Astrocyte (in vitro differentiated cells and primary cell): ENCODE data around the gene RNF41. TPM values are rescaled to one million over a fixed set of nuclear protein-coding genes. Genes with fewer than 3 reads are reported as not detected.

ENCODE experiments used
- DNase-seq: peaks from one replicate; pipeline ENCODE4 v3.0.0-alpha.2; 2010; ENCODE audit warnings: low read depth
- FAIRE-seq: peaks from 2 replicates; lab custom pipeline; 2011; peaks lifted over from hg19 to GRCh38; lab: Jason Lieb, UNC
- H2AFZ ChIP-seq: 2 replicates; pipeline ENCODE4 v1.6.0; 2012; ENCODE audit warnings: low read depth, low read length, inconsistent platforms
- H3K27ac ChIP-seq: 2 replicates; pipeline ENCODE4 v1.5.1; 2011; ENCODE audit warnings: low read depth, low read length, inconsistent platforms
- H3K27me3 ChIP-seq: 2 replicates; pipeline ENCODE4 v1.6.0; 2011; ENCODE audit warnings: low read length, inconsistent platforms; ENCODE audit not compliant: insufficient read depth
- H3K36me3 ChIP-seq: 2 replicates; pipeline ENCODE4 v1.5.1; 2011; ENCODE audit warnings: low read length, inconsistent platforms; ENCODE audit not compliant: insufficient read depth
- H3K4me1 ChIP-seq: 2 replicates; pipeline ENCODE4 v1.5.1; 2011; ENCODE audit warnings: low read length, inconsistent platforms; ENCODE audit not compliant: insufficient read depth
- H3K4me2 ChIP-seq: 2 replicates; pipeline ENCODE4 v1.6.0; 2012; ENCODE audit warnings: low read length, inconsistent platforms
- H3K4me3 ChIP-seq: 2 replicates; pipeline ENCODE4 v1.5.1; 2011; ENCODE audit warnings: low read depth, mild to moderate bottlenecking, low read length, inconsistent platforms; ENCODE audit not compliant: insufficient read depth
- H3K79me2 ChIP-seq: 2 replicates; pipeline ENCODE4 v1.6.0; 2012; ENCODE audit warnings: mild to moderate bottlenecking, low read length, inconsistent platforms; ENCODE audit not compliant: insufficient read depth
- H3K9ac ChIP-seq: 2 replicates; pipeline ENCODE4 v1.6.0; 2012; ENCODE audit warnings: mild to moderate bottlenecking, low read length, inconsistent platforms
- H3K9me3 ChIP-seq: 2 replicates; pipeline ENCODE4 v1.5.1; 2012; ENCODE audit warnings: low read depth, mild to moderate bottlenecking, low read length, inconsistent platforms; ENCODE audit not compliant: insufficient read depth
- H4K20me1 ChIP-seq: 2 replicates; pipeline ENCODE4 v1.6.0; 2012; ENCODE audit warnings: low read length, inconsistent platforms; ENCODE audit not compliant: insufficient read depth
- H3K27ac Mint-ChIP-seq: one replicate; pipeline ENCODE4 v1.8.0; 2021; ENCODE audit warnings: mild to moderate bottlenecking, mixed read lengths; ENCODE audit not compliant: unreplicated experiment
- H3K27me3 Mint-ChIP-seq: one replicate; pipeline ENCODE4 v1.8.0; 2021; ENCODE audit warnings: low read depth, mixed read lengths; ENCODE audit not compliant: unreplicated experiment
- H3K36me3 Mint-ChIP-seq: one replicate; pipeline ENCODE4 v1.8.0; 2021; ENCODE audit warnings: low read depth, mixed read lengths; ENCODE audit not compliant: unreplicated experiment
- H3K4me1 Mint-ChIP-seq: one replicate; pipeline ENCODE4 v1.8.0; 2021; ENCODE audit warnings: low read depth, mixed read lengths; ENCODE audit not compliant: unreplicated experiment
- H3K4me3 Mint-ChIP-seq: one replicate; pipeline ENCODE4 v1.8.0; 2021; ENCODE audit warnings: mild to moderate bottlenecking, moderate library complexity, mixed read lengths; ENCODE audit not compliant: unreplicated experiment
- H3K9me3 Mint-ChIP-seq: one replicate; pipeline ENCODE4 v1.8.0; 2021; ENCODE audit warnings: mild to moderate bottlenecking, mixed read lengths; ENCODE audit not compliant: unreplicated experiment
- CTCF ChIP-seq: IDR thresholded peaks from 2 replicates; pipeline ENCODE4 v1.5.1; 2011; ENCODE audit warnings: low read depth, mild to moderate bottlenecking, inconsistent platforms, low read length, moderate library complexity; ENCODE audit not compliant: insufficient read depth
- EZH2 ChIP-seq: IDR thresholded peaks from 2 replicates; pipeline ENCODE4 v1.6.1; 2012; ENCODE audit warnings: mild to moderate bottlenecking, low read length, inconsistent platforms; ENCODE audit not compliant: insufficient read depth
- total RNA-seq: library from RNA; stranded (reverse); gene quantifications from 2 replicates; pipeline ENCODE4 v1.2.1, GENCODE V29; 2021

Gene RNF41
- total RNA-seq, 1 donor from 2014 or later = 85.8 TPM

- H3K27me3 ChIP-seq = no peaks in the 10 kb centered on the region
- Mint-ChIP-seq H3K4me3 (peak overlapping the region; percentile 91), H3K4me1 (peaks cover 12% of the 10 kb centered on the region), H3K36me3 (peaks cover 45% of the 10 kb centered on the region), H3K9me3 (no peaks in the 10 kb centered on the region), H3K27ac (no peak overlapping the region), H3K27me3 (no peaks in the 10 kb centered on the region)
- no peak for DNase-seq
- peaks cover 44% of the 10 kb centered on the region for H3K79me2 ChIP-seq
- H3K27ac ChIP-seq = no peak overlapping the region
- H3K9ac ChIP-seq = peak overlapping the region; percentile 43
- no peak for TF ChIP-seq CTCF
- no peak for TF ChIP-seq EZH2
- H3K4me1 ChIP-seq = peaks cover 23% of the 10 kb centered on the region
- H2AFZ ChIP-seq = no peak overlapping the region
- peaks cover 47% of the 10 kb centered on the region for H3K36me3 ChIP-seq
- H3K4me3 ChIP-seq = no peak overlapping the region
- no peak for FAIRE-seq
- no peaks in the 10 kb centered on the region for H3K9me3 ChIP-seq
- H4K20me1 ChIP-seq = peaks cover 76% of the 10 kb centered on the region
- H3K4me2 ChIP-seq = peak overlapping the region; percentile 99
These were observed 59.0 kb downstream of the RNF41 start for GRCh38 chr12:56162468-56163290.

DNA sequence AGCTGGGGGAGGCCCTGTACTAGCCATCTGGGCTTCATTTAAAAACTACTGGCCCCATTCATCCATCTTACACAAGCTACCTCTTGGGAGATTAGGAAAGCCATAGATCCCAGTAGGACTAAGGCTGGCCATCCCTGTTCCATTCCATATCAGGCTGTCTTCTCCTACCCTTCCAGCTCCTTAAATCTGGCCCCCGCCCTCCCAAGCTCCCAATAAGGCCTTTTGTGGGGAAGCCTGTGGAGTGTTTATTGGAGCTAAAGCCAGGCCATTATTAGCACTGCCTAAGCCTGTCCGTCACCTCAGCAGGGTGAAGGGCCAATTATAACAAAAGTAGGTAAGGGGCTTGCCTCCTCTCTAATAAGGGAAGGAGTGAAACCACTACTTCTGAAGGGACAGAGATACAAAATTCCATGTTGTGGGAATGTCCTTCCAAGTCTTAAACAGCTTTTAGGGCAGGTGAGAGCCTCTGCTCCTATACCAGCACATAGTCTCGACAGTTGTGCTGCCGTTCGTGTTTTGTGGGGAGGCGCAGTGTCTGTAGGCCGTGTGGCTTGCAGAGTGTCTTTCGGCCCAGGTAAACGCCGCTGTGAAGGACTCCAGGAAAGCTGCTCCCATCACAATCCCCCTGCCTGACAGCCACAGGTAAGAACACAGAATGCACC, 59.9 kb downstream of the RNF41 start:
- Histone ChIP-seq H3K36me3 (peaks cover 47% of the 10 kb centered on the region), H3K9ac (peak overlapping the region; percentile 99), H3K79me2 (peaks cover 44% of the 10 kb centered on the region), H2AFZ (no peak overlapping the region), H3K4me3 (no peak overlapping the region), H3K27ac (no peak overlapping the region), H3K4me1 (peaks cover 32% of the 10 kb centered on the region), H3K4me2 (peak overlapping the region; percentile 99), H3K9me3 (no peaks in the 10 kb centered on the region), H3K27me3 (no peaks in the 10 kb centered on the region), H4K20me1 (peaks cover 72% of the 10 kb centered on the region)
- Mint-ChIP-seq H3K9me3 (no peaks in the 10 kb centered on the region), H3K4me3 (peak overlapping the region; percentile 91), H3K27ac (peak overlapping the region; percentile 81), H3K27me3 (no peaks in the 10 kb centered on the region), H3K4me1 (peaks cover 17% of the 10 kb centered on the region), H3K36me3 (peaks cover 44% of the 10 kb centered on the region)
- DNase-seq (no peak), FAIRE-seq (no peak)
- TF ChIP-seq EZH2 (no peak), CTCF (no peak)
